Muscle layer of duodenum (tissue), 2 donors: ENCODE measurements around the gene LIN28B.

Experiments used
- H3K27ac ChIP-seq: one replicate; pipeline ENCODE4 v1.7.0; 2013; ENCODE audit warnings: mild to moderate bottlenecking, low read length
- H3K27me3 ChIP-seq: one replicate; pipeline ENCODE4 v1.7.0; 2013; ENCODE audit warnings: low read depth, mild to moderate bottlenecking, control low read depth, low read length
- H3K36me3 ChIP-seq, 2 donors: one replicate each; pipeline ENCODE4 v1.7.0; 2013; ENCODE audit warnings: low read length in 2 of 2, control low read depth in 1 of 2, mild to moderate bottlenecking in 1 of 2; ENCODE audit not compliant: insufficient read depth in 2 of 2, control insufficient read depth in 1 of 2
- H3K4me1 ChIP-seq, 2 donors: one replicate each; pipeline ENCODE4 v1.7.0; 2013; ENCODE audit warnings: low read length in 2 of 2, mild to moderate bottlenecking in 2 of 2, control low read depth in 1 of 2, moderate library complexity in 1 of 2; ENCODE audit not compliant: insufficient read depth in 2 of 2, control insufficient read depth in 1 of 2
- H3K4me3 ChIP-seq, 2 donors: one replicate each; pipeline ENCODE4 v1.7.0; 2013; ENCODE audit warnings: low read length in 2 of 2, low read depth in 1 of 2, mild to moderate bottlenecking in 1 of 2
- H3K9me3 ChIP-seq, 2 donors: one replicate each; pipeline ENCODE4 v1.7.0; 2013; ENCODE audit warnings: low read length in 2 of 2, control low read depth in 1 of 2, mild to moderate bottlenecking in 1 of 2; ENCODE audit not compliant: control insufficient read depth in 1 of 2
- donor health status: healthy.

The LIN28B gene

GRCh38 chr6:105021399-105021798 is 64.5 kb downstream of the LIN28B start:
- peaks cover 5% of the 10 kb centered on the region for H3K27me3 ChIP-seq
- H3K9me3 ChIP-seq: no peaks in the 10 kb centered on the region
- no peak overlapping the region for H3K27ac ChIP-seq
- H3K36me3 ChIP-seq: no peaks in the 10 kb centered on the region
- H3K4me1 ChIP-seq: no peaks in the 10 kb centered on the region
- H3K4me3 ChIP-seq: no peak overlapping the region

- H3K4me3 ChIP-seq: no peak overlapping the region
- H3K27ac ChIP-seq: no peak overlapping the region
- H3K27me3 ChIP-seq: peaks cover 5% of the 10 kb centered on the region
- H3K36me3 ChIP-seq: no peaks in the 10 kb centered on the region
- H3K9me3 ChIP-seq: no peaks in the 10 kb centered on the region
- no peaks in the 10 kb centered on the region for H3K4me1 ChIP-seq
Measured at GRCh38 chr6:105022416-105022815, 65.5 kb downstream of the LIN28B start.

- Histone ChIP-seq H3K4me1 (no peaks in the 10 kb centered on the region), H3K9me3 (no peaks in the 10 kb centered on the region), H3K27me3 (peaks cover 5% of the 10 kb centered on the region), H3K4me3 (no peak overlapping the region), H3K27ac (no peak overlapping the region), H3K36me3 (no peaks in the 10 kb centered on the region)
Measured at GRCh38 chr6:105024803-105025202, 67.9 kb downstream of the LIN28B start.

- Histone ChIP-seq H3K27me3 (no peaks in the 10 kb centered on the region), H3K4me3 (no peak overlapping the region), H3K36me3 (no peaks in the 10 kb centered on the region), H3K9me3 (no peaks in the 10 kb centered on the region), H3K4me1 (no peaks in the 10 kb centered on the region), H3K27ac (no peak overlapping the region)
Measured at GRCh38 chr6:105028898-105029297, 72.0 kb downstream of the LIN28B start.

GRCh38 chr6:105029581-105029980 is 72.7 kb downstream of the LIN28B start:
- H3K4me1 ChIP-seq: no peaks in the 10 kb centered on the region
- H3K9me3 ChIP-seq: no peaks in the 10 kb centered on the region
- no peaks in the 10 kb centered on the region for H3K36me3 ChIP-seq
- no peak overlapping the region for H3K27ac ChIP-seq
- H3K27me3 ChIP-seq: no peaks in the 10 kb centered on the region
- no peak overlapping the region for H3K4me3 ChIP-seq

GRCh38 chr6:105034470-105034869 is 77.6 kb downstream of the LIN28B start:
- no peak overlapping the region for H3K27ac ChIP-seq
- H3K27me3 ChIP-seq: no peaks in the 10 kb centered on the region
- H3K4me3 ChIP-seq: no peak overlapping the region
- H3K36me3 ChIP-seq: no peaks in the 10 kb centered on the region
- no peaks in the 10 kb centered on the region for H3K9me3 ChIP-seq
- H3K4me1 ChIP-seq: no peaks in the 10 kb centered on the region

GRCh38 chr6:105035299-105035698 is 78.4 kb downstream of the LIN28B start:
- Histone ChIP-seq H3K27ac (no peak overlapping the region), H3K27me3 (no peaks in the 10 kb centered on the region), H3K4me1 (no peaks in the 10 kb centered on the region), H3K36me3 (no peaks in the 10 kb centered on the region), H3K9me3 (no peaks in the 10 kb centered on the region), H3K4me3 (no peak overlapping the region)

GRCh38 chr6:105036351-105036750 is 79.4 kb downstream of the LIN28B start:
- no peak overlapping the region for H3K27ac ChIP-seq
- no peaks in the 10 kb centered on the region for H3K27me3 ChIP-seq
- no peak overlapping the region for H3K4me3 ChIP-seq
- H3K36me3 ChIP-seq: no peaks in the 10 kb centered on the region
- no peaks in the 10 kb centered on the region for H3K4me1 ChIP-seq
- H3K9me3 ChIP-seq: no peaks in the 10 kb centered on the region

- Histone ChIP-seq H3K9me3 (no peaks in the 10 kb centered on the region), H3K27me3 (no peaks in the 10 kb centered on the region), H3K36me3 (no peaks in the 10 kb centered on the region), H3K27ac (no peak overlapping the region), H3K4me1 (no peaks in the 10 kb centered on the region), H3K4me3 (no peak overlapping the region)
Measured at GRCh38 chr6:105038259-105038658, 81.4 kb downstream of the LIN28B start.

- Histone ChIP-seq H3K36me3 (no peaks in the 10 kb centered on the region), H3K4me3 (no peak overlapping the region), H3K27me3 (no peaks in the 10 kb centered on the region), H3K9me3 (no peaks in the 10 kb centered on the region), H3K27ac (no peak overlapping the region), H3K4me1 (no peaks in the 10 kb centered on the region)
Measured at GRCh38 chr6:105041880-105042279, 85.0 kb downstream of the LIN28B start.

- Histone ChIP-seq H3K36me3 (no peaks in the 10 kb centered on the region), H3K27ac (no peak overlapping the region), H3K27me3 (no peaks in the 10 kb centered on the region), H3K4me1 (no peaks in the 10 kb centered on the region), H3K9me3 (no peaks in the 10 kb centered on the region), H3K4me3 (no peak overlapping the region)
Measured at GRCh38 chr6:105042648-105043047, 85.7 kb downstream of the LIN28B start.

GRCh38 chr6:105043979-105044378 is 87.1 kb downstream of the LIN28B start:
- Histone ChIP-seq H3K4me1 (no peaks in the 10 kb centered on the region), H3K27me3 (no peaks in the 10 kb centered on the region), H3K4me3 (no peak overlapping the region), H3K27ac (no peak overlapping the region), H3K9me3 (no peaks in the 10 kb centered on the region), H3K36me3 (no peaks in the 10 kb centered on the region)
